Neural cell (in vitro differentiated cells): ENCODE results near the gene PTGIS.

ENCODE experiments used
- EZH2 ChIP-seq: fragments of 200-600, 300-800 bp; shearing (Covaris generic), sonication (generic); IDR thresholded peaks from 2 replicates; pipeline ENCODE4 v1.6.1; 2014; ENCODE audit warnings: antibody characterized with exemption, low read length, borderline replicate concordance, mild to moderate bottlenecking; ENCODE audit not compliant: insufficient read depth, poor library complexity, severe bottlenecking
- SMC3 ChIP-seq: fragments of 450-650 bp; conservative IDR thresholded peaks from 2 replicates; pipeline ENCODE4 v1.6.1; 2014; ENCODE audit warnings: antibody characterized with exemption, mild to moderate bottlenecking, moderate library complexity; ENCODE audit not compliant: poor library complexity
- TF ChIP-seq, protein P1 (sequence below): fragments of 450-650 bp; IDR thresholded peaks from 2 replicates; pipeline ENCODE4 v1.5.1; 2014; ENCODE audit warnings: antibody characterized with exemption, mild to moderate bottlenecking, moderate library complexity; ENCODE audit not compliant: poor library complexity, severe bottlenecking

DNA sequence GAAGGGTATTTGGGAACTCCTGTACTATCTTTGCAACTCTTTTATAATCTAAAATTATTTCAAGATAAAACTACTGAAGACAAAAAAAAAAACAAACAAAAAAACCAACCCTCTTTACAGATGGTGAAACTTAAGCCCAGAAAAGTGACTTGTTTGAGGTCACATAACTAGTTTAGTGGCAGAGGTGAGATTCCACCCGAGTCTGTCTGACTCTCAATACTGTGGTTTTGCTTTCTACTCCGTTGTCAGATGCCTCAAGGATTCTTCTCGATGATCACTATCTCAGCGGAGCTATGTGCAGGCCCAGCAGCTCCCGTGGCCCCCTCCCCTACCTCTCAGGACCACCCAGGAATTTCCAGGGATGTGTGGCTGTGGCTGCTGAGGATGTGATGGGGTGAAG is 49.4 kb downstream of the PTGIS start:
- TF ChIP-seq SMC3 (no peak), EZH2 (no peak)
- TF ChIP-seq, protein P1, sequence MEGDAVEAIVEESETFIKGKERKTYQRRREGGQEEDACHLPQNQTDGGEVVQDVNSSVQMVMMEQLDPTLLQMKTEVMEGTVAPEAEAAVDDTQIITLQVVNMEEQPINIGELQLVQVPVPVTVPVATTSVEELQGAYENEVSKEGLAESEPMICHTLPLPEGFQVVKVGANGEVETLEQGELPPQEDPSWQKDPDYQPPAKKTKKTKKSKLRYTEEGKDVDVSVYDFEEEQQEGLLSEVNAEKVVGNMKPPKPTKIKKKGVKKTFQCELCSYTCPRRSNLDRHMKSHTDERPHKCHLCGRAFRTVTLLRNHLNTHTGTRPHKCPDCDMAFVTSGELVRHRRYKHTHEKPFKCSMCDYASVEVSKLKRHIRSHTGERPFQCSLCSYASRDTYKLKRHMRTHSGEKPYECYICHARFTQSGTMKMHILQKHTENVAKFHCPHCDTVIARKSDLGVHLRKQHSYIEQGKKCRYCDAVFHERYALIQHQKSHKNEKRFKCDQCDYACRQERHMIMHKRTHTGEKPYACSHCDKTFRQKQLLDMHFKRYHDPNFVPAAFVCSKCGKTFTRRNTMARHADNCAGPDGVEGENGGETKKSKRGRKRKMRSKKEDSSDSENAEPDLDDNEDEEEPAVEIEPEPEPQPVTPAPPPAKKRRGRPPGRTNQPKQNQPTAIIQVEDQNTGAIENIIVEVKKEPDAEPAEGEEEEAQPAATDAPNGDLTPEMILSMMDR: no peak
